Left forelimb (tissue), 1 donor: ENCODE measurements around the gene ITGB2.

Source experiments
- DNase-seq: peaks from one replicate; pipeline ENCODE4 v3.0.0-alpha.2; 2018; ENCODE audit warnings: low spot score

ITGB2 gene

DNA sequence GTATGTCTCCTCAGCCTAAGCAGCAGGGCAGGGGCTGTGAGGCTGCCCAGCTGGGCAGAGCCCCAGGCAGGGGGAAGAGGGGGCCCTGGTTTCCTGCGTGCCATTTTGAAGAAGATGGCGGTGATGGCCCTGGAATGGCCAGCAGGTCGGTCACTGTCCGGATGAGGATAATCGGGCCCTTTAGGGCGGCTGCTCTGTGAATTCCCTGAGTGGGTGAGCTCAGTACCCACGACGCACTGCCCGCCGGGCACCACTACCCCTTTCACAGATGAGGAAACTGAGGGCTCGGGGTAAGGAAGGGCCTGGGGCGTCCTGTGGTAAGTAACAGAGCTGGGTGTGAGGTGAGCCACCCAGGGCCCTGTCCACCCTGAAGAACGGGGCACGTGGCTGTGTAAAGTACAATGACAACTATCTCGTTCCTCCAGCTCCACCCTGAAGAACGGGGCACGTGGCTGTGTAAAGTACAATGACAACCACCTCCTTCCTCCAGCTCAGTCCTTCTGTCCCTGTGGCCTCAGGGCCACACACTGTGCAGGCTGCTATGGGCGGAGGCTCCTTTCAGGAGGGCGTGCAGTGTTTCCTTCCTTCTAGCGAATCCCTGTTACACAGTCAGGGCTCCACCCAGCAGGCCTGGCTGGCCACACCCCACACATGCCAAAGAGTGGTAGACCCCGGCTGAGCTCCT lies 23.2 kb downstream of the ITGB2 start:
- no peak for DNase-seq

DNA sequence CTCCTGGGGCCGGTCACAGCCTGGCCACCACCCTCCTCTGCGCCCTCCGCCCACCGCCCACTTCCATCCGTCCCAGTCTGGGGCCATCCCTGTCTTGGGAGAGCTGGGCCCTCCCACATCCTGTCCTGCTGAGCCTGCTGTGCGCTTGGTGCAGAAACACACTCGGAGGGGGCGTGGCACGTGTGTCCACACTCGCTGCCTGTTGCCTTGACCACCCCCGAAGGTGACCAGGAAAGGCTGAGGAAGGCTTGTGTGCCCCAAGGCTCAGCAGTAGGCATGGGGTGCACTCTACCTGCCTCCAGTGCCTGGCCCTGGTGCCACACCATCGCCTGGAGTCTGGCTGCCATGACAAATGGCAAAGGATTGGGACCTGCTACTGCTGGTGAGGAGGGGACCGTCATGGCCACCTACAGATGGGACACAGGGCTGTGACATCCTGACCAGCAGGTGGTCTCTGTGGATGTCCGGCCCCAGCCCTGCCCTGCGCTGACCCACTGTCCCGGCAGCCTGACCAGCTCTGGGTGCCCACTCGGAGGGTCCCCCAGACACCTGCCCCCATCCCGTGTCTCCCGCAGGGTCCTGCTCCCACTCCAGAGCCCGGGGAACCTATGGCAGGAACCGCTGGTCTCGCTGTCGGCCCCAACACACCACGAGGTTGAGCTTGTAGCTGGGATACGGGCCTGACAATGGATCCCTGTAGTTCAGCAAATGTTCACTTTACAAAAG lies 24.0 kb downstream of the ITGB2 start:
- no peak for DNase-seq

DNA sequence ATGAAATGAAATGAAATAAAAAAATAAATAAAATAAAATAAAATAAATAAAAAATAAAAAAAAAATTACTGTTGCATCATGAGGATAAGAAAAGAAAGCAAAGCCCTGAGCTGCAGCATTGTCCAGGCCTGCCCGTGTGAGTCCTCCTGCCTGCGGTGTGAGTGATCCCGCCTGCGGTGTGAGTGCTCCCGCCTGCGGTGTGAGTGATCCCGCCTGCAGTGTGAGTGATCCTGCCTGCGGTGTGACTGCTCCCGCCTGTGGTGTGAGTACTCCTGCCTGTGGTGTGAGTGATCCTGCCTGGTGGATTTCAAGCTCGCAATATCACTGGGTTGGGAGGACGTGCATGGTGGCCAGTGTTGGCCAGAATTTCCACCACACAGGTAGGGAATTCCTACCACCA lies 24.8 kb downstream of the ITGB2 start:
- no peak for DNase-seq

DNA sequence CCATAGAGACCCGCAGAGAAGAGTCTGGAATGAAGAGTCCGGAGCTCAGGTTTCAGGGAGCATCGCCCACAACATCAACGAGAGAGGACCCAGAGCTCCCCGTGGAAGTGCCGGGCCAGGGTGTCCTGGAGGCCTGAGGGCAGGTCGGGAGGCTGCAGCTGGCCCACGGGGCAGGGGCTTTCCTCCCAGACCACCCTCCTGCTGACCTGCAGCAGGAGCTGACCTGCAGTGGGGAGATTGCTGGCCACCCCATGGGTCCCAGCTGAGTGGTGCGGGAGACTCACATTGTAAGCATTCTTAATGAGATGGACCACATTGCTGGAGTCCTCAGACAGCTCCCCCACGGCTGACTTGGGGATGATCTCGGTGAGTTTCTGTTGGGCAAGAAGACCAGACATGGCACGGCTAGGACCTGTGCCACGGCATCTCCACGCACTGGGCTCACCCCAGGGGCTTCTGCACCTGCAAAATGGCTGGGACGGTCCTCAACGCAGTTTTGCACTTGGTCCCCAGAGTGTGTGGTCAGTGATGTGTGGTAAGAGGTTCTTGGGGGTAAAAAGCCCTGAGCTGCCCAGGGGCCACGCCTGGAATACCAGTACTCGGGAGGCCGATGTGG lies 25.9 kb downstream of the ITGB2 start:
- no peak for DNase-seq

DNA sequence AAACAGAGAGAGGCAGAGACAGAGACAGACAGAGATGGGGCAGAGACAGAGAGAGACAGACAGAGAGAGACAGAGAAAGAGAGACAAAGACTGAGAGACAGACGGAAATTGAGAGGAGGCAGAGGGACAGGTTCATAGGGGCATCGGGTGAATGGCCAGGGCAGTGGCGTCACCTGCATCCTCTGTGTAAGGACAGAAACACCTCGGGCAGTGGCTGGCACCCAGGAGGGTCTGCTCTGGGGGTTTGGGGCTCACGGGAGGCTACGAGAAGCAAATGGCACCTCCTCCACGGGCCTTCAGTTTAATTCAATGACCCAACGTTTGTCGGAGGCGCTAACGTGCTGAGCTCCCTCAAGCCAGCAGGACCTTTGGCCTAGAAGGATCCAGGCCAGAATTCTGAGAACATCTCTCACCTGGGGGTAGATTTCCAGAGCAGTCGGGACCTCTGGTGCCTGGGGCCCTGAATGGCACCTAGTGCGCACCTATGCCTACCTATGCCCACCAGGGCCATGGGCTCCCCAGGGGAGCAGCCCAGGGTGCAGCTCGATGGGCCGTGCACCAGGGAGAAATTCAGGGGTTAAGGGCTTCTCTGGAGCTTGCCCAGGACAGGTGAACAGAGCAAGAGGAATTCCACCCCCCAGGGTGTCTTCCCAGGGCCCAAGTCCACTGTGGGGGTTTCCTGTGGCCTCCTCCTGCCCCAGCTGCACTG lies 26.6 kb downstream of the ITGB2 start:
- no peak for DNase-seq

DNA sequence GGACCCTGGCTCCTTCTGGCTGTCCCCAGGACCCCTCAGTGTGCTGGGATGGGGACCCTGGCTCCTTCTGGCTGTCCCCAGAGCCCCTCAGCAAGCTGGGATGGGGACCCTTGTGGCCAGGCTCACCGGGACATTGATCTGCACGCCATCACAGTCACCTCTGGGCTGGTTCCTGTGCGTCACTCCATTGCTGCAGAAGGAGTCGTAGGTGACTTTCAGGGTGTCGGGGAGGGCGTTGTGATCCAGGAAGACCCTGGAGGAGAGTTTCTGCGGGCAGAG lies 27.5 kb downstream of the ITGB2 start:
- DNase-seq, result no peak

DNA sequence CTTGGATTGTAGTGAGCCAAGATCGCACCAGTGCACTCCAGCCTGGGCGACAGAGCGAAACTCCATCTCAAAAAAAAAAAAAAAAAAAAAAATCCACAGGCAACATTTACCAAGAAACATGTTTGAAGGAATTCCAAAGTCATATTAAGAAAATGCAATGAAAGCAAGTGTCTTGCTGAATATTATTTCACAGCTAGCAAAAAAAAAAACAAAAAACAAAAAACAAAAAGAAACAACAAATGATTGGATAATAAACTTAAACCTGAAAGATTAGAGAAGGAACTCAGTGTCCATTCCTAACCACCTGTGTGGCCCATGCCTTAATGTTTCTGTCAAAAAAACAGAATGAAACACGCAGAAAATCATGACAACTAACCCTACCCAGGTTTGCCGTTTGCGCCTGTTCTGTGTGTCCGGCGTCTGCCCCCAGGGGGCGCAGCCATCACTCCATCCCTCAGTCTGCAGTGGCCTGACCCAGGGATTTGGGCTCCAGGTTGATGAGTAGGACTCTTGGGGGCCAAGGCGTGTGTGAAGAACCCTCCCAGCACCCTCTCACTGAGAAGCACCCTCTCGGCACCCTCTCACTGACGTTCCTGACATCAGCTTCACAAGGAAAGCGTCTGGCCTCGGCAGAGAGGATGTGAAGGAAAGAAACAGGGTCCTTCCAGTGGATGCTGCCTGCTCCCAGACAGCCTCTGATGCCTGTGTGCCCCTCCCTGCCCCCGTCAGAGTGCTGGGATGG lies 28.0 kb downstream of the ITGB2 start:
- no peak for DNase-seq

DNA sequence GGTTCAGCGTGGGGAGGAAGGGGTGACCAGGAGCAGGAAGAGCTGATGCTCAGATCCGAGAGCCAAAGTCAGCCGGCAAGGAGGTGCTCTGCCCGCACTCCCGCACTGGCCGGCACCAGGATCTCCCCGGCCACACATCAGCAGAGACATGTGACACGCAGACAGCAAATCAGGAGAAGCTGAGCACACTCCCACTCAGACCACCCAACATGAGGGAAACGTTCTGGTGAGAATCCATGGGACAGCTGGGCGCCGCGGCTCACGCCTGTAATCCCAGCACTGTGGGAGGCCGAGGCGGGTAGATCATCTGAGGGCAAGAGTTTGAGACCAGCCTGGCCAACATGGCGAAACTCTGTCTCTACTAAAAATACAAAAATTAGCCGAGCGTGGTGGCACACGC lies 28.6 kb downstream of the ITGB2 start:
- no peak for DNase-seq

DNA sequence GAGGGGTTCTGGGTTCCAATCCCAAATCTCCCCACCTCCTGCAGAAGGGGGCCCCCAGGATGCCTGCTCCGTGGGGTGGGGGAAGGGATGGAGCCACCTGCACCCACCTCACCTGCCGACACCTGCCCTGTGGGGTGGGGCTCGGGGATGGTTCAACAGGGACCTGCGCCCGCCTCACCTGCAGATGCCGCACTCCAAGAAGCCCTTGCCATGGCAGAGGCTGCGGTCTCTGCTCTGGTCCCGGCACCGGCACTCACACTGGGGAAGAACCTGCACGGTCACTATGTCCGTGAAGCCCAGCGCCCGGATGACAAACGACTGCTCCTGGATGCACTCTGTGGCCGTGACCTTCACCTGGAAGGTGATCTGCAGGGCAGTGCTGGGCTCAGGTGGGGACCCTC lies 29.1 kb downstream of the ITGB2 start:
- DNase-seq, result no peak

DNA sequence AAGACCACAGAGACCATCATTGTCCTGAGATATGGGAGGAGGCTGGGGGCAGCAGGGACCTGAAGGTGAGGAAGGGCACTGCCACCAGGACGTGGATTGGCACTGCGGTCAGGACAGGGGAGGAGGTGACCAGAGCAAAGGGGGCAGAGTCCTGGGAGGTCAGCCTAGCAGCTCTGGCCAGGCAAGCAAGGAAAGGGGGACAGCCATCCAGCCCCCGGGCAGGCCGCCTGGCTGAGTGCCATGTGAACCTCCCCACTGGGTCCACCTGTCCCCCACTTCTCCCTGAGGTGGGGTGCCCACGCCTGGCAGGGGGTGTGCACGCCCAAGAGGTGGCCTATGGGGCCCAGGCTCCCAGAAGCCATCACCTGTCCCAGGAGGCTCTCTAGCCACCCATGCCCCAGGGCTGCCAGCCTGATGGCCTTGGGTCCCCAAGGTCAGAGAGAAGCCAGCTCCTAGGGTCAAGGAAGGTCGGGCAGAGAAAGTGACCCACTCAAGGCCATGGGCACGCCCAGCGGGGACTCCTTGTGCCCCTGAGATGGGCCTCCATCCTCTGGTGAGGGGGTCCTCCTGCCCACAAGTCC lies 29.6 kb downstream of the ITGB2 start:
- no peak for DNase-seq

DNA sequence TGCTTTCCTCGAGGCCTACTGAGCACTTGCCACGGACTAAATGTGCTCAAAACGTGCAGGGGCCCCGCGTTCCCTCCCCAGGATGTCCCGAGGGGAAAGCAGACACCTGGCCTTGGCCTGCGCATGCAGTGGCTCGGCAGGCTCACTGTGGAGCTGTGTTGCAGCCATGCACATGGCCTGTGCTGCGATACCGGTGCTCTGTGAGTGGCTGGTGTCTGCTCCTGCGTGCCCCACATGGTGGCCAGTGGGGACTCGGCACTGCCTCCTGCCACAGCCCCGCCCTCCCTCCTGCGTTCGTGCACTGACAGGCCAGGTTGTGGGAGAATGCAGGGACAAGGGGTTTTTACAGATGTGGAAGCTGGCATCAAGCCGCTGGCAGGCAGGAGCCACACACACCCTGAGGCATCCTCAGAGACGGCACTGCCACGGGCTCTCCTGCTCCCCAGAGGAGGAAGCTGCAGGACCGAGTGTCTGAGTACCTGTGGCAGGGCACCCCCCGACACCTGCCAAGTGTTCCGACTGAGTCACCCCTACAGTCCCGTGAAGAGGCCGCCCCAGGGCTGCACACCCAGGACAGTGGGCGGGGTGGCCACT lies 30.3 kb downstream of the ITGB2 start:
- no peak for DNase-seq

DNA sequence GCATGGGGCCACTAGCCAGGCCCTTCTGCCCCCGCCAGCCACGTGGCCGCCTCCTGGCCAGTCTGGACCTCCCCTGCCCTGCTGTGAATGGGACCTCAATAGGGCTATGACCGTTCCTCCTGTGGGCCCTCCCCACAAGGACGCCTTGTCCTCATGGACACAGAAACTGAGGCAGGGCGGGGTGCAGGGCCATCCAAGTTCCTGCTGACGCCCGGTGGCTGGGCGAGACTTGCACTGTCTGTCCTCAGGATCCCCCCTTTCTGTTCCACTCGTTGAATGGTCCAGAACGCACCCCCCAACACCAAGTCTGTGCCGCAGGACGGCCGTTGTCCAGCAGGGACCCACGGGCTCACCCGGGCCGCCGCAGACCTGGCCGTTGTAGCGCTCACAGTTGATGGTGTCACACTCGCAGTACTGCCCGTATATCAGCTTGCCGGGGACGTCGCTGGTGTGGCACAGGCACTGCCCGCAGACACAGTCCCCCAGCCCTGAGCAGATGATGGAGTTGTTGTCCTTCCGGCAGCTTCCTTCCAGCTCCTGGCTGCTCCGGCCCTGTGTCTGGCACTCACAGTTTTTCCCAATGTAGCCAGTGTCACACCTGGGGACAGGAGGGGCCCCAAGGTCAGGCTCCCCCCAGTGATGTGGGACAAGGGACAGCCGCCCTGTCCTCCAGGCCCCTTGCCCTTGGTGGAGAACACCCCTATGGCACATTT lies 30.9 kb downstream of the ITGB2 start:
- no peak for DNase-seq

DNA sequence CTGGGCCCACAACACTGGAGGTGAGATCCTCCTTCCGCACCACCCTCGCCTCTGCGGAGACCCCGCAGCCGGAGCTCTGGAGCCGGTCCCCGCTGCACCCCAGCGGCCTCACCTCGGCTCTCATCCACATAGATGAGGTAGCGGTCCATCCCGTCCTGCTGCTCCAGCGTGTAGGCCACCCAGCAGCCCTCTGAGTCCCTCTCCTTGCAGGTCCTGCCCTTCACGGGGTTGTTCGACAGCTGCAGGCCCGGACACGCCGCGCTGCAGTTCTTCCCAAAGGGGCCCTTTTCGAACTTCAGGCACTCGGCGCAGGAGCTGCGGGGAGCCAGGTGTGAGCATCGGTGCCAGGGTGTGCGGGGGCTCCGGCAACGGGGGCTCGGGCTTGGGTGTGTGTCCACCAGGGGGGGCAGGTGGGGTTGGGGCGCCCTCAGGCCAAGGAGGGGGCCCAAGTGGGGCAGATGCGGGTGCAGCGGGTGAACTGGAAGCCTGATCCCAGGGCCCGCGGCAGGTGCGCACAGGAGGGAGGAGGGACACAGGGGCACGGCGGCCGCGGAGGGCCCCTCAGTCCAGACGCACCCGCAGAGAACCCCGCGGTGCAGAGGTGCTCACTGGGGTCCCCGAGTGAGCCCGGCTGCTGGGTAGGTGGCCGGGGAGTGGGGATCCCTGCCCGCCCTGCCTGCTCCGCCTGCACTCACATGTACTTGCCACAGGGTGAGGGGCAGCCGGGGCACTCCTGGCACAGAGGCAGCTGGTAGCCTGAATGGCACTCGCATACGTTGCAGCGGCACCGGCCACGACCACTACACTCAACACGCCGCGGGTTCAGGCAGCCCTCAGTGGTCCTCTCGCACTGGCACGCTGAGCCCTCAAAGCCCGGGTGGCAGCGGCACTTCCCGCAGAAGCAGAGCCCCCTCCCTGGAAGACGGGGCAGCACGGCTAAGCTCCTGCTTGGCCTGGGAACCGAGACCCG lies 31.8 kb downstream of the ITGB2 start:
- no peak for DNase-seq

DNA sequence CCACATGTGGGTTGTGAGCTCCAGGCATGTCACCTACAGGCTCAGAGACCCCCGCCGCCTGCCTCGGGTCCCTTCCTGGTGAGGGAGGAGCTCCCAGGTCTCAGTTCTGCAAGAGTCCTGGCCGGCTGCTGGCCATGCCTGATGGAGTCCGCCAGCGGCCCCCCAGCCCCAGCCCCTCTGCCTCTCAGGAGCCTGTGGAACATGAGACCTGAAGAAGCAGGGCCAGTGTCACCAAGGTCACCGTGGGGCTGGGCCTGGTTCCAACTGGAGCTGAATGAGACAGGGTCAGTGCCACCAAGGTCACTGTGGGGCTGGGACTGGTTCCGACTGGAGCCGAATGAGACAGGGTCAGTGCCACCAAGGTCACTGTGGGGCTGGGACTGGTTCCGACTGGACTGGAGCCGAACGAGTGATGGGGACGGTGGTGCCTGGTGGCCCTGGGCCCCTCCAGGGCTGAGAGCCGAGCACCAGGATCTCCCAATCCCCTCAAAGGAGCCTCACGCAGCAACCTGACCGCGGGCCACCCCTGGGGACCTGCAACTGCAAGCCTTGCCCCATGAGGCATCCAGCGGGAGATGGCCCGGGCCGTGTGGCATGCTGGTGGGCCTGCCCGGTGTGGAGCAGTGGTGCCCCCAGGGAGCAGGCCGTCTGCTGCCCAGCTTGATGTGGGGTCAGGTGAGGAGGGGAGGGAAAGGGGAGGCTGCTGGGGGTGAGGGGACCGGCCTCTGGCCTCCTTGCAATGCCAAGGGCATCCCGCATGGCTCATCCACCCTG lies 32.7 kb downstream of the ITGB2 start:
- DNase-seq, result no peak

DNA sequence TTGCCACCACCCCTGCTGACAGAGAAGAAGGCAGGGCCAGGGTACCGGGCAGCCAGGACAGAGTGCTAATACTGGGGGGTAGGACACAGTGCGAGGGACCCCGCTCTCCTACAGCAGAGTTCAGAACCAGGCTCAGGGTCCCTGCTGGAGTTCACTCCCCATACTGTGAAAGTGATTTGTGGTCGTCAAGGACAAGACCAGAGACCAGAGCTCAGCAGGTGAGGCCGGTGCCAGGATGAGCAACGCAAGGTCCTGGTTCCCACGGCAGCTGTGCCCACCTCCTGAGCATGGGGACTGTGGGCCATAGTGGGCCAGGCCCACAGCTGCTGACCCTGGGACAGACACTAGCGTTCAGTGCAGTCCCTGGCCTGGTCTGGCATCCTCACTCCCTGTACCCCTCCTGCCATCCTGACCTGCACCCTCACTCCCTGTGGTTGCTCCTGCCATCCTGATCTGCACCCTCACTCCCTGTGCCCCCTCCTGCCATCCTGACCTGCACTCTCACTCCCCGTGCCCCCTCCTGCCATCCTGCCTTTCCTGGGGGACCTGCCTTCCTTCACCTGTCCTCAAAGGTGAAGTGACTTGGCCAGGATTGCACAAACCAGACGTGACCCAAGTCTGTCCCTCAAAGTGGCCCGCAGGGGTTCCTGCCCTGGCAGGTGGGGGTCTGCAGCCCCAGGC lies 33.4 kb downstream of the ITGB2 start:
- no peak for DNase-seq

DNA sequence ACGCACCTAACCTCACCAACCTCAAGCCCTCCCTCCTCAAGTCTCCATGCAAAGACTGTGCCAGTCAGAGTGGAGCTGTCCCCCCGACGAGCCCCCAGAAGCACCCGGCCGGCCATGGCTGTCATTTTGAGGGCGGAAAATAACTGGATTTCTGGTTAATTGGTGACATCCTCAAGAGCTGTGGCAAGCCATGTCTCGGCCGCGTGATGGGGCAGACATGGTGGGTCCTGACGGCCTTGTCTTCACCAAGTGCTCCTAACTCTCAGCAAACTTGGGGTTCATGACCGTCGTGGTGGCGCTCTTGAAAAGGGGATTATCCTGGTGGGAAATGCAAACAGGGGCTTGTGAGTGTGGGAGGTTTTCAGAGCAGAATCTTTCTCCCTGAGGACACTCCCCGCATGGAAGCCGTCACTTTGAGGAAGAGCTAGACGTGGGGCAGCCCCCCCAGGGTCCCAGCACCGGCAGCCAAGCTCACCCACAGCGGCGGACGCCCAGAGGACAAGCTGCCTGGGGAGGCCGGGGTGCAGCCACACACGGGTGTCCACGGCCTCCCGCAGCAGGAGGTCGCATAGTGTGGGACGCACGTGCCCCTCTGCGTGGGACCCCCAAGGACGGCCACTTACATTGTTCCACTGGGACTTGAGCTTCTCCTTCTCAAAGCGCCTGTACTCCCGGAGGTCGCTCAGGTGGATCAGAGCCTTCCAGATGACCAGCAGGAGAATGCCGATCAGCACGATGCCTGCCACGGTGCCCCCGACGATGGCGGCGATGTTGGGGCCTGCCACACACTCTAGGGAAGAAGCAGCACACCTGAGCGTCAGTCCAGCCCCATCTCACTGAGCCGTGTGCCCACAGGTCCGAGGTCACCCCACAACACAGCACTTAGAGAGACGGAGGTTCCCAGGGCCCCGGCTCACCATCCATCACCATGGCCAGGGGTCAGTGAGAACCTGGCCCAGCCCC lies 34.3 kb downstream of the ITGB2 start:
- no peak for DNase-seq

DNA sequence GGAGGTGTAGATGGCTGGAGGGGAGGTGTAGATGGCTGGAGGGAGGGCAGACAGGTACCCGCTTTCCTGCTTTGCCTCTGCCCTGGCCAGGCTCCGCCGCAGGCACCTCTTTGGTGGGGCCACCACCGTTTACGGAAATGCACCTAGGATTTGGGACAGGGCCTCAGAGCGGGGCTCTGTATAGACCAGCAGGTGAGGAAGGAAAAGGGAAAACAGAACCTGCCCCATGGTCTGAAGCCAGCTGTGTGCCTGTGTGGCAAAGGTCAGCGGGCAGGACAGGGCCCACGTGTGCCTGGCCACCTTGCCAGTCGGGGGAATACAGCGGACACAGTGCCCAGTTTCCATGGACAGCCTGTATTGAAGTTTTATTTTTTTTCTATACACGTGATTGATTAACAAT lies 35.1 kb downstream of the ITGB2 start:
- no peak for DNase-seq
